Left lung (tissue), 10 donors: Measurements from ENCODE around the gene SAPCD1. TPM values are rescaled to one million over a fixed set of nuclear protein-coding genes. Genes with fewer than 3 reads are reported as not detected.

Source experiments
- ATAC-seq: fragments of 200-7000 bp; cut with Tn5 transposase; one replicate; pipeline ENCODE4 v1.9.1; 2020; ENCODE audit warnings: moderate library complexity
- DNase-seq, 4 donors: peaks; one replicate each; pipeline ENCODE4 v3.0.0-alpha.2; 2013 to 2020
- H3K27ac ChIP-seq, 2 donors: fragments of 200-600 bp; sonication (generic) in 1 of 2; one replicate each; pipeline versions ENCODE4 v1.5.0 to v1.8.0; 2020 to 2021
- H3K27me3 ChIP-seq, 2 donors: fragments of 200-600 bp; sonication (generic) in 1 of 2; one replicate each; pipeline versions ENCODE4 v1.5.0 to v1.8.0; 2020 to 2021
- H3K36me3 ChIP-seq, 2 donors: fragments of 200-600 bp; sonication (generic) in 1 of 2; one replicate each; pipeline versions ENCODE4 v1.5.0 to v1.8.0; 2020 to 2021
- H3K4me1 ChIP-seq, 2 donors: fragments of 200-600 bp; one replicate each; pipeline ENCODE4 v1.8.0; 2021
- H3K4me3 ChIP-seq, 2 donors: fragments of 200-600 bp; sonication (generic) in 1 of 2; one replicate each; pipeline versions ENCODE4 v1.5.0 to v1.8.0; 2020 to 2021; ENCODE audit warnings: mild to moderate bottlenecking in 1 of 2
- H3K9me3 ChIP-seq, 2 donors: fragments of 200-600 bp; sonication (generic) in 1 of 2; one replicate each; pipeline versions ENCODE4 v1.5.0 to v1.8.0; 2020 to 2021
- CTCF ChIP-seq, 2 donors: fragments of 200-600 bp; sonication (generic) in 1 of 2; IDR thresholded peaks; one replicate each; pipeline versions ENCODE4 v1.5.0 to v1.8.0; 2021; ENCODE audit warnings: antibody characterized with exemption in 2 of 2
- intact Hi-C, 2 donors: fragments of 100-400 bp; cut with DNase I; formaldehyde crosslinking; loops; one replicate each; pipeline versions ENCODE4 v1.11.2 to v1.14.2; 2022
- polyA plus RNA-seq, 6 donors: library from polyadenylated mRNA; unstranded; fragments of 120-200 nt; gene quantifications; one replicate each; pipeline ENCODE4 v1.2.1, GENCODE V29; 2013; ENCODE audit not compliant: insufficient read length in 6 of 6
- total RNA-seq, 2 donors: library from RNA; stranded (reverse); fragmentation: NEBNext Ultra II Directional; extraction: Animal tissue kit (Norgen Biotek cat#: 25700); gene quantifications; one replicate each; pipeline ENCODE4 v1.2.1, GENCODE V29; 2021
- donor health status: DM: no; HTN: yes; CAD: no.
- donor health status: DM: no; HTN: no; CAD: no.

SAPCD1 gene
- total and polyA plus RNA-seq, 8 donors = 1.3 to 11.1 (median 7.4) TPM

GRCh38 chr6:31758281-31758680 is 4.2 kb upstream of the SAPCD1 start:
- Histone ChIP-seq H3K27me3 (no peaks in the 10 kb centered on the region), H3K4me1 (no peaks in the 10 kb centered on the region), H3K4me3 (no peak overlapping the region), H3K9me3 (no peaks in the 10 kb centered on the region), H3K36me3 (peaks cover 0 to 15% of the 10 kb centered on the region in 2 donors), H3K27ac (no peak overlapping the region)
- intact Hi-C loops = no loop called here
- DNase-seq (no peak), ATAC-seq (no peak)
- no peak for TF ChIP-seq CTCF (IDR thresholded peaks at IDR 0.05)

- no peak for TF ChIP-seq CTCF (IDR thresholded peaks at IDR 0.05)
- Histone ChIP-seq H3K4me3 (no peak overlapping the region), H3K27ac (no peak overlapping the region), H3K4me1 (no peaks in the 10 kb centered on the region), H3K9me3 (no peaks in the 10 kb centered on the region), H3K36me3 (peaks cover 0 to 15% of the 10 kb centered on the region in 2 donors), H3K27me3 (no peaks in the 10 kb centered on the region)
- intact Hi-C loops = no loop called here
- DNase-seq (no peak), ATAC-seq (no peak)
These were observed 1.7 kb upstream of the SAPCD1 start for GRCh38 chr6:31760790-31761189.

- DNase-seq (no peak), ATAC-seq (no peak)
- TF ChIP-seq CTCF (IDR thresholded peaks at IDR 0.05) = no peak
- H3K27me3 ChIP-seq = no peaks in the 10 kb centered on the region
- no peaks in the 10 kb centered on the region for H3K9me3 ChIP-seq
- no peaks in the 10 kb centered on the region for H3K4me1 ChIP-seq
- no peak overlapping the region for H3K4me3 ChIP-seq
- intact Hi-C loops = no loop called here
- no peak overlapping the region for H3K27ac ChIP-seq
- peaks cover 0 to 15% of the 10 kb centered on the region in 2 donors for H3K36me3 ChIP-seq
These were observed 1.1 kb upstream of the SAPCD1 start for GRCh38 chr6:31761343-31761742.

- DNase-seq = no peak
- no peak for ATAC-seq
- intact Hi-C loops = no loop called here
- Histone ChIP-seq H3K4me1 (peaks cover 0 to 4% of the 10 kb centered on the region in 2 donors), H3K4me3 (no peak overlapping the region), H3K27me3 (no peaks in the 10 kb centered on the region), H3K9me3 (no peaks in the 10 kb centered on the region), H3K36me3 (peaks cover 0 to 15% of the 10 kb centered on the region in 2 donors), H3K27ac (no peak overlapping the region)
- TF ChIP-seq CTCF (IDR thresholded peaks at IDR 0.05) = no peak
These were observed 592 bp downstream of the SAPCD1 start for GRCh38 chr6:31762878-31763618.

- Histone ChIP-seq H3K4me3 (no peak overlapping the region), H3K27ac (no peak overlapping the region), H3K27me3 (no peaks in the 10 kb centered on the region), H3K9me3 (no peaks in the 10 kb centered on the region), H3K36me3 (peaks cover 0 to 15% of the 10 kb centered on the region in 2 donors), H3K4me1 (peaks cover 0 to 9% of the 10 kb centered on the region in 2 donors)
- ATAC-seq = peak; percentile 43
- DNase-seq = peak in 1 of 4 donors; percentile 17
- intact Hi-C loops = no loop called here
- no peak for TF ChIP-seq CTCF (IDR thresholded peaks at IDR 0.05)
These were observed 1.1 kb downstream of the SAPCD1 start for GRCh38 chr6:31763619-31763940.
